Uterus (tissue), 4 donors: ENCODE measurements around the gene CCL8. TPM values are rescaled to one million over a fixed set of nuclear protein-coding genes. Genes with fewer than 3 reads are reported as not detected.

Source experiments
- DNase-seq, 2 donors: peaks; one replicate each; pipeline ENCODE4 v3.0.0-alpha.2; 2019 to 2020
- H3K27ac ChIP-seq, 2 donors: fragments of 200-600 bp; sonication (generic); 1 replicate in 1 of 2; 2 replicates in 1 of 2; pipeline ENCODE4 v1.5.1; 2016 to 2018
- H3K27me3 ChIP-seq, 2 donors: fragments of 200-600 bp; sonication (generic); one replicate each; pipeline ENCODE4 v1.5.1; 2018 to 2019; ENCODE audit warnings: control low read depth in 1 of 2
- H3K36me3 ChIP-seq, 2 donors: fragments of 200-600 bp; sonication (generic); one replicate each; pipeline ENCODE4 v1.5.1; 2019; ENCODE audit warnings: control low read depth in 1 of 2
- H3K4me1 ChIP-seq, 2 donors: fragments of 200-600 bp; sonication (generic); one replicate each; pipeline ENCODE4 v1.5.1; 2018 to 2019; ENCODE audit warnings: control low read depth in 1 of 2
- H3K4me3 ChIP-seq, 2 donors: fragments of 200-600 bp; sonication (generic); 1 replicate in 1 of 2; 2 replicates in 1 of 2; pipeline ENCODE4 v1.5.1; 2018 to 2019; ENCODE audit warnings: mild to moderate bottlenecking in 1 of 2
- H3K9me3 ChIP-seq, 2 donors: fragments of 200-600 bp; sonication (generic); one replicate each; pipeline ENCODE4 v1.5.1; 2019; ENCODE audit warnings: control low read depth in 1 of 2
- CTCF ChIP-seq, 4 experiments: fragments of 200-600 bp in 2 of 4; fragments of 450-650 bp in 2 of 4; sonication (generic) in 2 of 4; IDR thresholded peaks; one replicate each; pipeline ENCODE4 v1.5.1; 2016 to 2019; ENCODE audit warnings: antibody characterized with exemption in 4 of 4, mild to moderate bottlenecking in 2 of 4, moderate library complexity in 1 of 4
- POLR2A ChIP-seq, 2 donors: fragments of 450-650 bp; IDR thresholded peaks; one replicate each; pipeline ENCODE4 v1.6.1; 2016; ENCODE audit warnings: antibody characterized with exemption in 2 of 2, mild to moderate bottlenecking in 1 of 2, moderate library complexity in 1 of 2
- intact Hi-C: fragments of 100-400 bp; cut with DNase I; formaldehyde crosslinking; loops from one replicate; pipeline ENCODE4 v1.15.1; 2023; ENCODE audit warnings: low total_unique reads
- total RNA-seq, 4 donors: library from RNA; depleted of rRNA in 3 of 4; stranded (reverse); fragments of >200 nt in 3 of 4; gene quantifications; one replicate each; pipeline versions ENCODE4 v1.1.0 to v1.2.4, GENCODE V29; 2014 to 2023
- donor health status: DM: yes; HTN: yes; CAD: no.

Gene CCL8
- total RNA-seq, 4 donors from 2014 or later = 0.70 TPM; not detected in 3

- H3K4me3 ChIP-seq = no peak overlapping the region
- TF ChIP-seq POLR2A (IDR thresholded peaks at IDR 0.05) = no peak
- no peak for TF ChIP-seq CTCF (IDR thresholded peaks at IDR 0.05)
- DNase-seq = no peak
- H3K27me3 ChIP-seq = no peaks in the 10 kb centered on the region
- no peaks in the 10 kb centered on the region for H3K36me3 ChIP-seq
- intact Hi-C loops = no loop called here
- H3K4me1 ChIP-seq = no peaks in the 10 kb centered on the region
- H3K27ac ChIP-seq = peak overlapping the region; percentile 29 to 41
- H3K9me3 ChIP-seq = no peaks in the 10 kb centered on the region
Observed at GRCh38 chr17:34299956-34300577, 19.2 kb upstream of the CCL8 start.

- no peak for TF ChIP-seq CTCF (IDR thresholded peaks at IDR 0.05)
- no peak for TF ChIP-seq POLR2A (IDR thresholded peaks at IDR 0.05)
- Histone ChIP-seq H3K4me3 (no peak overlapping the region), H3K4me1 (no peaks in the 10 kb centered on the region), H3K27ac (peak overlapping the region; percentile 29 to 41), H3K36me3 (no peaks in the 10 kb centered on the region), H3K9me3 (no peaks in the 10 kb centered on the region), H3K27me3 (no peaks in the 10 kb centered on the region)
- intact Hi-C loops = no loop called here
- no peak for DNase-seq
Observed at GRCh38 chr17:34300652-34301370, 18.4 kb upstream of the CCL8 start.

GRCh38 chr17:34301986-34302385 lies 17.2 kb upstream of the CCL8 start:
- TF ChIP-seq POLR2A (IDR thresholded peaks at IDR 0.05) (no peak), CTCF (IDR thresholded peaks at IDR 0.05) (no peak)
- H3K27ac ChIP-seq = no peak overlapping the region
- H3K36me3 ChIP-seq = no peaks in the 10 kb centered on the region
- H3K4me3 ChIP-seq = no peak overlapping the region
- DNase-seq = no peak
- H3K9me3 ChIP-seq = no peaks in the 10 kb centered on the region
- H3K27me3 ChIP-seq = no peaks in the 10 kb centered on the region
- no peaks in the 10 kb centered on the region for H3K4me1 ChIP-seq
- intact Hi-C loops = no loop called here

- Histone ChIP-seq H3K4me3 (no peak overlapping the region), H3K27me3 (no peaks in the 10 kb centered on the region), H3K36me3 (no peaks in the 10 kb centered on the region), H3K9me3 (no peaks in the 10 kb centered on the region), H3K4me1 (no peaks in the 10 kb centered on the region), H3K27ac (no peak overlapping the region)
- TF ChIP-seq POLR2A (IDR thresholded peaks at IDR 0.05) (no peak), CTCF (IDR thresholded peaks at IDR 0.05) (no peak)
- no peak for DNase-seq
- intact Hi-C loops = no loop called here
Observed at GRCh38 chr17:34302636-34303035, 16.6 kb upstream of the CCL8 start.

- no peak overlapping the region for H3K4me3 ChIP-seq
Observed at GRCh38 chr17:34303606-34304005, 15.6 kb upstream of the CCL8 start.

More at GRCh38 chr17:34303606-34304005, 15.6 kb upstream of the CCL8 start:
- Histone ChIP-seq H3K36me3 (no peaks in the 10 kb centered on the region), H3K27me3 (no peaks in the 10 kb centered on the region), H3K4me1 (no peaks in the 10 kb centered on the region), H3K27ac (no peak overlapping the region), H3K9me3 (no peaks in the 10 kb centered on the region)
- intact Hi-C loops = no loop called here
- TF ChIP-seq CTCF (IDR thresholded peaks at IDR 0.05) = no peak
- TF ChIP-seq POLR2A (IDR thresholded peaks at IDR 0.05) = no peak
- no peak for DNase-seq
